Activated B cell treated with CpG ODN at 0.5 μM for 24 hours (primary cell): ENCODE data around the gene PICALM. TPM values are rescaled to one million over a fixed set of nuclear protein-coding genes. Genes with fewer than 3 reads are reported as not detected.

ENCODE experiments used
- ATAC-seq: fragments of 200-7000 bp; cut with Tn5 transposase; one replicate; pipeline ENCODE4 v1.10.0; 2021; ENCODE audit warnings: low read depth, mild to moderate bottlenecking, moderate library complexity
- CTCF ChIA-PET: fragments of 350-600 bp; sonication (Branson Sonifier 250); formaldehyde crosslinking; loops from one replicate; lab custom pipeline; 2021; ENCODE audit warnings: antibody characterized with exemption; lab: Charles Lee
- POLR2A ChIA-PET: fragments of 350-600 bp; sonication (Branson Sonifier 250); formaldehyde crosslinking; loops from one replicate; lab custom pipeline; 2021; ENCODE audit warnings: antibody characterized with exemption; lab: Charles Lee
- DNase-seq: peaks from one replicate; pipeline ENCODE4 v3.0.0; 2022
- H3K27ac Mint-ChIP-seq: one replicate; pipeline ENCODE4 v1.8.0; 2020; ENCODE audit warnings: mixed read lengths
- H3K27me3 Mint-ChIP-seq: one replicate; pipeline ENCODE4 v1.8.0; 2021; ENCODE audit warnings: mixed read lengths
- H3K36me3 Mint-ChIP-seq: one replicate; pipeline ENCODE4 v1.8.0; 2021; ENCODE audit warnings: low read depth, mixed read lengths
- H3K4me1 Mint-ChIP-seq: one replicate; pipeline ENCODE4 v1.8.0; 2021; ENCODE audit warnings: mixed read lengths
- H3K4me3 Mint-ChIP-seq: one replicate; pipeline ENCODE4 v1.8.0; 2020; ENCODE audit warnings: mild to moderate bottlenecking, mixed read lengths
- H3K9me3 Mint-ChIP-seq: one replicate; pipeline ENCODE4 v1.8.0; 2020; ENCODE audit warnings: mixed read lengths
- intact Hi-C: fragments of 100-400 bp; cut with micrococcal nuclease; formaldehyde crosslinking; loops from one replicate; pipeline ENCODE4 v1.15.1; 2024
- total RNA-seq: library from RNA; stranded (reverse); gene quantifications from 2 replicates; pipeline ENCODE4 v1.2.3, GENCODE V29; 2022
- TF ChIP-seq, protein P1 (sequence below): fragments of 200-600 bp; IDR thresholded peaks from one replicate; pipeline ENCODE4 v1.8.0; 2022; ENCODE audit warnings: antibody characterized with exemption, mild to moderate bottlenecking

Gene PICALM
- total RNA-seq, 1 donor from 2014 or later, result 139 TPM

DNA sequence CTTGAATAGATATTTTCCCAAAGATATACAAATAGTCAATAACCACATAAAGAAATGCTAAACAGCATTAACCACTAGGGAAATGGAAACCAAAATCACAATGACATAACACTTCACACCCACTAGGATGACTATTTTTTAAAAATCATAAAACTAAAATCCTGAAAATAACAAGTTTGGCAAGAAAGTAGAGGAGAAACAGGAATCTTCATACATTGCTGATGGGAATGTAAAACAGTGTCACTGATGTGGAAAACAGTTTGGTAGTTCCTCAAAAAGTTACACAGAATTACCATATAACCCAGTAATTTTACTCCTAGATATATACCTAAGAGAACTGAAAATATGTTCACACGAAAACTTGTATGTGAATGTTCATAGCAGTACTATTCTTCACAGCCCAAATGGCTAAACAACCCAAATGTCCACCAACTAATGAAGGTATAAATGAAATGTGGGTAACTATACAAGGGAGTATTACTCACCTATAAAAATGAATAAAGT is 12.5 kb downstream of the PICALM start:
- intact Hi-C loops, result loop anchor here (1.0 kb wide), 1 partner anchor 9 kb away; no protein-coding TSS in a partner anchor
- Mint-ChIP-seq H3K4me3 (no peak overlapping the region), H3K27ac (peak overlapping the region; percentile 30), H3K4me1 (peaks cover 92% of the 10 kb centered on the region), H3K9me3 (no peaks in the 10 kb centered on the region), H3K36me3 (peaks cover 13% of the 10 kb centered on the region), H3K27me3 (no peaks in the 10 kb centered on the region)
- ChIA-PET POLR2A (no interaction called here), CTCF (no interaction called here)
- ATAC-seq, result no peak
- DNase-seq, result no peak
- TF ChIP-seq, protein P1, sequence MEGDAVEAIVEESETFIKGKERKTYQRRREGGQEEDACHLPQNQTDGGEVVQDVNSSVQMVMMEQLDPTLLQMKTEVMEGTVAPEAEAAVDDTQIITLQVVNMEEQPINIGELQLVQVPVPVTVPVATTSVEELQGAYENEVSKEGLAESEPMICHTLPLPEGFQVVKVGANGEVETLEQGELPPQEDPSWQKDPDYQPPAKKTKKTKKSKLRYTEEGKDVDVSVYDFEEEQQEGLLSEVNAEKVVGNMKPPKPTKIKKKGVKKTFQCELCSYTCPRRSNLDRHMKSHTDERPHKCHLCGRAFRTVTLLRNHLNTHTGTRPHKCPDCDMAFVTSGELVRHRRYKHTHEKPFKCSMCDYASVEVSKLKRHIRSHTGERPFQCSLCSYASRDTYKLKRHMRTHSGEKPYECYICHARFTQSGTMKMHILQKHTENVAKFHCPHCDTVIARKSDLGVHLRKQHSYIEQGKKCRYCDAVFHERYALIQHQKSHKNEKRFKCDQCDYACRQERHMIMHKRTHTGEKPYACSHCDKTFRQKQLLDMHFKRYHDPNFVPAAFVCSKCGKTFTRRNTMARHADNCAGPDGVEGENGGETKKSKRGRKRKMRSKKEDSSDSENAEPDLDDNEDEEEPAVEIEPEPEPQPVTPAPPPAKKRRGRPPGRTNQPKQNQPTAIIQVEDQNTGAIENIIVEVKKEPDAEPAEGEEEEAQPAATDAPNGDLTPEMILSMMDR, result no peak

DNA sequence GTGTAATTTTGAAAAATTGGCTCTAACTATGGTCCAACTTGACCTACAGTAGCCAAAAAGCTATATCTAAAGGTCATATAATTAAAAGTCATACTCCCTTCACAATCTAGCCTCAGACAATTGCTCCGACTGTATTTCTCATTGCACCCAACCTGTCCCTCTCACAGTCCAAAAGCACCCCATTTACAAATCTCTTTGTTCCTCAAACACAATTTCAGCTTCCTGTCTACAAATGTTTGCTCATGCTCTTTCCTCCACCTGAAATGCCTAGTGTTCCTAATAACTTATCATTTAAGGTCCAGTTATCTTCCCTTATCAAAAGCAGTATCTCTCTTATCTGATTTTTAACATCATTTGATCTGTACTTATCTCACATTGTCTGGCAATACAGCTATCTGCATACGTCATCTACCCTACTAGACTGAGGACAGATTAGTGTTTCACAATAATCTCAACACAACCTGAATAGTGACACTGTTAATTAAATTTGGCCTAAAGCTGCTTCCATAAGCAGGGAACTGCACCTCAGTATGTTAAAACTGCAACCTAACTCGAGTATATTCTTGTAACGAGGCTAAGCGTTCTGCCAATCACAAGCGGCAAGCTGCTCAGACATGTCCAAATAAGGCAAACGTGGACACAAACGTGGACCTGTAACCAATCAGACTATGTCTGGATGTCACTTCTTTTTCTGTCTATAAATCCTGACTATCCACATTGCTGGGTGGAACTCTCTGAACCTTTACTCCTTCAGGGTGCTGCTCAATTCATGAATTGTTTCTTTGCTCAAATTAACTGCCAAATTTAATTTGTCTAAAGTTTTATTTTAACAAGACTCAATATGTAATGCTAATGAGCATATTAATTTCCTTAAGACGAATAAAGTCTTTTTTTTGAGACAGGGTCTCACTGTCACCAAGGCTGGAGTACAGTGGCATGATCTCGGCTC is 15.9 kb downstream of the PICALM start:
- TF ChIP-seq, protein P1, result no peak
- peak overlapping the region; percentile 25 for H3K27ac Mint-ChIP-seq
- POLR2A ChIA-PET, result interaction anchor here (0.6 to 2.3 kb wide), 3 partner anchors 13 to 236 kb away, joined by 3 to 10 read pairs (median 10); no protein-coding TSS in a partner anchor
- intact Hi-C loops, result loop anchor here (1.0 kb wide), 1 partner anchor 7 kb away; no protein-coding TSS in a partner anchor
- ATAC-seq (no peak), DNase-seq (no peak)
- H3K36me3 Mint-ChIP-seq, result peaks cover 15% of the 10 kb centered on the region
- H3K27me3 Mint-ChIP-seq, result no peaks in the 10 kb centered on the region
- H3K9me3 Mint-ChIP-seq, result no peaks in the 10 kb centered on the region
- H3K4me3 Mint-ChIP-seq, result peak overlapping the region; percentile 7
- H3K4me1 Mint-ChIP-seq, result peaks cover 90% of the 10 kb centered on the region
- CTCF ChIA-PET, result interaction anchor here (1.8 kb wide), 1 partner anchor 11 kb away, joined by 4 read pairs; no protein-coding TSS in a partner anchor

DNA sequence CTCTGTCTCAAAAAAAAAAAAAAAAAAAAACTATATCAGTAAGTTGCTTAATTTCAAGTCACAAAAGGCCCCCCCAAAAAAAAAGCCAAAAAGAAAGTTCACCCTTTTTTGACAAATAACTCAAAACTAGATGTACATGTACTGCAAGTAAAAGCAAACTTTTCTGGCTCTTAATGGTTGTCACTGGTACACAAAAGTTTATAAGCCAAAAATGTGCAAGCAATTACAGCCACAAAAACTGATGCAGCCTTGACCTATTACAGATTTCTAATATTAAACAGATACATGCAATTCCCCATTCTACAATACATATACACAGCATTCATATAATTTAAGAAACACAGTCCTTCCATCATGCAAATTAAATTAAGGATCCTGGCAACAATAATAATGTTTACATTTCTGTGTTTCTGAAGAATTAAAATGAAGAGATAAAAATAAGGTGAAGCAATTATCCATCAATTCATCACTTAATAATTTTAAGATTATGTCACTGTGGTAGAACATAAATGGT is 18.6 kb downstream of the PICALM start:
- no peaks in the 10 kb centered on the region for H3K9me3 Mint-ChIP-seq
- POLR2A ChIA-PET, result interaction anchor here (1.7 kb wide), 1 partner anchor 17 kb away, joined by 6 read pairs; no protein-coding TSS in a partner anchor
- no peak for DNase-seq
- TF ChIP-seq, protein P1, result no peak
- CTCF ChIA-PET, result interaction anchor here (1.8 kb wide), 1 partner anchor 8 kb away, joined by 7 read pairs; no protein-coding TSS in a partner anchor
- peaks cover 95% of the 10 kb centered on the region for H3K4me1 Mint-ChIP-seq
- H3K4me3 Mint-ChIP-seq, result no peak overlapping the region
- H3K36me3 Mint-ChIP-seq, result peaks cover 8% of the 10 kb centered on the region
- intact Hi-C loops, result no loop called here
- H3K27ac Mint-ChIP-seq, result peak overlapping the region; percentile 46
- ATAC-seq, result no peak
- no peaks in the 10 kb centered on the region for H3K27me3 Mint-ChIP-seq

DNA sequence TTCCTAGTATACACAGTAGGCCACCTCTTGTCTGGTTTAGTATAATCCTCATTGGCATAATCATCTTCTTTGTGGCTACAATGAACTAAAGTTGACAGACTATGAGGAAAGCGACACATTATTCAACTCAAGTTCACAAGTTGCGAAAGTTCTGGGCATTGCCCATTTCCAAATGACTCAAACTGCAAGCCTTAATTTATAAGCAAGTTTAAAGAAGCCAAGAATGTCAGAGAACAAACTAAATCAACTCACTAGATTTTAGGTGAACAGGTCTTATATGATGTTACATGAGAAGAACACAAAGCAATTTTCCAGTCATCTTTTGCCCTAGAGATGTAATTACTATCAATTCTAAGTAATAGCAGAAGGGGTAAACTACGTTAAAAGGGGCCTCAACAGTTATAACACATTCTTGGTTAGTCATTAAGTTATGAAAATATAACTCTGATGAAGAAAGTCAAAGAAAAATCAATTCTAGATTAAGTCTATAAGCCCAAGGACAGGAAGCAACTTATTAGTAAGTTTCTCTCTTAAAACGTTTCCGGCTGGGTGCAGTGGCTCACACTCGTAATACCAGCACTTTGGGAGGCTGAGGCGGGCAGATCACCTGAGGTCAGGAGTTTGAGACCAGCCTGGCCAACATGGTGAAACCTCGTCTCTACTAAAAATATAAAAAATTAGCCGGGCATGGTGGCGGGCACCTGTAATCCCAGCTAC is 21.5 kb downstream of the PICALM start:
- DNase-seq, result no peak
- Mint-ChIP-seq H3K27ac (peak overlapping the region; percentile 68), H3K36me3 (peaks cover 5% of the 10 kb centered on the region), H3K9me3 (no peaks in the 10 kb centered on the region), H3K27me3 (no peaks in the 10 kb centered on the region), H3K4me3 (peak overlapping the region; percentile 42), H3K4me1 (peaks cover 95% of the 10 kb centered on the region)
- intact Hi-C loops, result loop anchor here (1.0 to 10.0 kb wide), 2 partner anchors 9 to 193 kb away; partner anchors contain the start of gene CCDC83
- TF ChIP-seq, protein P1, result no peak
- ChIA-PET POLR2A (interaction anchor here (0.7 to 1.9 kb wide), 2 partner anchors 11 to 21 kb away, joined by 3 to 13 read pairs; partner anchors contain the start of gene PICALM), CTCF (interaction anchor here (1.1 kb wide), 1 partner anchor 146 kb away, joined by 3 read pairs; no protein-coding TSS in a partner anchor)
- ATAC-seq, result no peak
